NCI-H146 (cell line): Measurements from ENCODE around the gene PHACTR1.
"Not testable (repeated sequence)": the region's sequence is repeated elsewhere in the genome, so short reads cannot be mapped to it uniquely, and the experiment has no call there.

Source experiments
- DNase-seq: peaks from one replicate; lab custom pipeline; 2025; lab: John Stamatoyannopoulos, UW

PHACTR1 gene

DNA sequence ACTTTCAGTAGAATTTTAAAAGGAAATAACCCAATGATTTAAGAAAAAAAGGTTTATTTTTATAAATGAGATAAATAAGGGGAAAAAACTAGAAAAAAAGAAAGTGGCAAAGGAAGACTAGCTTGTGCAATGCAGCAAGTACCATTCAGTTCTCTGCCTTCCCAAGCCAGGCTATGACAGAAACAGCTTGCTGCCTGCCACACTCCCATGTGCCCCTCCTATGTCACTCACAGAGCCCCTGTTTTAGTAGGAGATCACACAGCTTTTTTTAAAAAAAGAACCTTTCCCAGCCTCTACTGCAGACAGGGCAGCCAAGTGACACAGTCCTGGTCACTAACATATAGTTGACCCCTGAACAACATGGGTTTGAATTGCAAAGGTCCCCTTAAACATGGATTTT is 598.2 kb downstream of the PHACTR1 start:
- DNase-seq = no peak

DNA sequence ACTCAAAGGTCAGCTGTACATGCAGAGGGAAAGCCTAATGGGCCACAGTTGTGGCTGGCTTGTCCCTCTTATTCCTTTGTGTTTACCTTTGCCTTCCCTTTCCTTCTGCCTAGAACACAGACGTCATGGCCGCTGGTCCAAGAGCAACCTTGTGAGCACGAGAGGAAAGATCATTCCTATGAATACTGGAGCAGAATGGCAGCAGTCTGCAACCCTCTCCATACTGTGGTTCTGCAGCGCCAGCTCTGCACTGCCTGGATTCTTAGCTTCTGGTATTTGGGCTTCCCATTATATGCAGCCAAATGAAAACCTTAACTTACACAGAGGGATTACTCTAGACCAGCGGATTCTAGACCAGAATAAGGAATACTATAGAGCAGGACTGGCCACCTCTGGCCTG is 599.3 kb downstream of the PHACTR1 start:
- no peak for DNase-seq

DNA sequence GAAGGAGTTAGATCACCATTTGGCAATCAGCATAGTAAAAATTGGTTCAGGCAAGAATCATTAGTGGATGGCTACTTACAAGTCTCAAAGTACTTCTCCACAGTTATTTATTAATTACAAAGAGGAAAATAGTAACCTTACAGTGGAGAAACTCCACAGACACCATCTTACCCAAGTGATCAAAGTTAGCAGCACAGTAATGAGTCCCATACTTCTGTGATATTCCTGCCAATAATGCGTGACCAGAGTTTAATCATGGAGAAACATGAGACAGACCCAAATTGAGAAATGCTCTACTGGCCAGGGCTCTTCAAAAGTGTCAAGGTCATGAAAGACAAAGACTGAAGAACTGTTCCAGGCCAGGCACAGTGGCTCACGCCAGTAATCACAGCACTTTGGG is 602.3 kb downstream of the PHACTR1 start:
- no peak for DNase-seq

DNA sequence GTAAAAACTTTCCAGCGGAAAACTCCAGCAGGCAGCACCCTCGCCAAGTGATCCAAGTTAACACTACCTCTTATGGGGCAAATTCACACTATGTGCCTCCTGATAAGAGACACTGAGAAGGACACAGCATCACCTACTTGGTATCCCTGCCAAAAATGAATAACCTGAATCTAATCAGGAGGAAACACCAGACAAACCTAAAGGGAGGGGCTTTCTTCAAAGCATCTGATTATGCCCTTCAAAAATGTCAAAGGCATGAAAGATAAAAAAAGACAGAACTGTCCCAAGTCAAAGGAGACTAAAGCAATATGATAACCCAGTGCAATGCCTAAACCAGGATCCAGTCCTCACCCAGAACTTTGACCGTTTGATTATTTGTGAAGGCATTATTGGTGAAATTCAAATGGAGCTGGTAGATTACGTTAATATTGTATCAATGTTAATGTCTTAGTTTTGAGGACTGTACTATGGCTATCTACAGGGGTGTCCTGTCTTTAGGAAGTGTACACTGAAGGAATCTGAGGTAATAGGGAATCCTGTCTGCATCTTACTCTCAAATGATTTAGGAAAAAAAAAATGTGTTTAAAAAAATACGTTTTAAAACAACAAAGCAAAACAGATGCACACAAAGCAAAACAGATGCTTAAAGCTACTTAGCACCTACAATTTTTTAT is 603.5 kb downstream of the PHACTR1 start:
- DNase-seq = no peak

DNA sequence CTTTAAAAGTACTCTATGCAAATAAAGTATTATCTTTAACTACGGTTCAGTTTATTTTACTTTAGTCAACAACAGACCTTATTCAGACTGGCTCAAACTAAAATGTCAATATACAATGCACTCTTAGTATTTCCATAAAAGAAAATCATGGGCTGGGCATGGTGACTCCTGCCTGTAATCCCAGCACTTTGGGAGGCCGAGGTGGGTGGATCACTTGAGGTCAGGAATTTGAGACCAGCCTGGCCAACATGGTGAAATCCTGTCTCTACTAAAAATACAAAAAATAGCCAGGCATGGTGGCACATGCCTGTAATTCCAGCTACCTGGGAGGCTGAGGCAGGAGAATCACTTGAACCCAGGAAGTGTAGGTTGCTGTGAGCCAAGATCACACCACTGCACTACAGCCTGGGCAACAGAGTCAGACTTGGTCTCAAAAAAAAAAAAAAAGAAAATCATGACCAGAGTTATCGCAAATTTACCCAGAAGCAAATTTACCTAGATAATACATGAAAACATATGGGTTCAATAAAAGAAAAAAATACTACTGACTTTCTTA is 609.5 kb downstream of the PHACTR1 start:
- not testable (repeated sequence) for DNase-seq

DNA sequence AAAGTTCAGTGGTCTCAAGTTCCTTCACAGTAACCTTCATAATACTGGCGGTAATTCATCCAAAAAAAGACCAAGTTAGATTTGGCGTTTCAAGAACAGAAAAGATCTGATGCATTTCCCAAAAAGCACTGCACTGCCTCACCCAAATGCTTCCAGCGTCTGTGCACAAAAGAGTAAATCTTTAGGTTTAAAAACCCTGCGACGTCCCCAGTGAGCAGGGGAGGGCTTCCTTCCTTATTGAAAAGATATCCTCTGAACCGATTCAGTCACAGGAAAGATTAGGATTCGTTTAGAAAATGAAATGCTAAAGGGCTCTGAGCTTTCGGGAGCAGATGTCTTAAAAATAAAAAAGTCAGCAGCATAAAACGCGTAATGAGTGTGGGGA is 611.1 kb downstream of the PHACTR1 start:
- peak; percentile 31 for DNase-seq

GRCh38 chr6:13328076-13328874 is 611.7 kb downstream of the PHACTR1 start, which contains the start of gene TBC1D7:
TBC1D7 (minus strand) TSS chr6:13328537; CDS start chr6:13326898, 1,639 bp downstream.
- peak; percentile 92 for DNase-seq

DNA sequence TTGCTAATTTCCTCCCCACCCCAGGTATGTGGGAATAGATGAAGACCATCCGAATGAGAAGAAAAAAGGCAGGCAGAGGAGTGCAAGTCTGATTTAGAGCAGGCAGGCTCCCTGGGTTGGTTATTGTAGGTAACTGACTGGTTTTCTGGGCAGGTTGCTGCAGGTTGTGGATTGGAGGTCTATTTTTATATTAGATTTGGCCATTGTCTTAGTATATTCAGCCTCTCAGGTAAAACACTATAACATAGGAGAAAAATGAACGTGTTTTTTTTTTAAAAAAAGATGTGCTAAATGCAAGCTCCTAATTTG is 612.3 kb downstream of the PHACTR1 start:
- no peak for DNase-seq

GRCh38 chr6:13331516-13332348 is 615.2 kb downstream of the PHACTR1 start:
- peak; percentile 16 for DNase-seq

- no peak for DNase-seq
These were observed 615.8 kb downstream of the PHACTR1 start for GRCh38 chr6:13332349-13332706.

GRCh38 chr6:13334953-13335352 is 618.4 kb downstream of the PHACTR1 start:
- DNase-seq = no peak

GRCh38 chr6:13336553-13336952 is 620.0 kb downstream of the PHACTR1 start:
- DNase-seq = peak; percentile 59

DNA sequence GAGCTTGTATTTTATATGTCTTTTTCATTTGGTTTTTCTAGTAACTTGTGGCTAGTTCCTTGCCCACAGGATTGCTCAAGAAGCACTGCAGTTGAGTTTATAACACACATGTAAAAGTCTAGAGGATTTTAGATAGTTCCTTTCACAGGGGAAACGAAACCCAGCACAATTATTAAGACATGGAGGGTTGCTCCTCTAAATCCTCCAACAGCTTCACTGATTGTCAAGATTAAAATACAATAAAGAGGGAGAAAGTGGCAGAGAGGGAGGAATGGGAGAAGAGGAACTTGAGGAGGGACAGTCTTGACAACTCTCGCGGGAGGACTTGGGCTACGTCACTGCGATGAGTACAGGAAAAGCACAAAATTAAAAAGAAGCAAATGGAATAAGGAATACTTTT is 621.5 kb downstream of the PHACTR1 start:
- no peak for DNase-seq
